ENCODE measurements around the gene ATAT1. TPM values are rescaled to one million over a fixed set of nuclear protein-coding genes. Genes with fewer than 3 reads are reported as not detected.

The ATAT1 gene
- 13.7 TPM for total RNA-seq

- peak; percentile 55 to 95 for DNase-seq (ENCODE audit: low spot score in 2 of 2)
- TF ChIP-seq CTCF (IDR thresholded peaks at IDR 0.05): peak; percentile 26 to 40 (median 27)
- intact Hi-C loops (cut with DNase I): no loop called here
- peaks cover 26 to 64% of the 10 kb centered on the region in 2 donors for H3K36me3 ChIP-seq
- no peaks in the 10 kb centered on the region for H3K27me3 ChIP-seq
- peak within 1 kb of the TSS; percentile 84 to 92 for H3K27ac ChIP-seq
- no peaks in the 10 kb centered on the region for H3K9me3 ChIP-seq
- peak within 1 kb of the TSS; percentile 59 to 62 for H3K4me3 ChIP-seq
- H3K4me1 ChIP-seq: peaks cover 0 to 8% of the 10 kb centered on the region in 2 donors
These were observed at the start of gene ATAT1 for GRCh38 chr6:30626484-30627366. Gene ATAT1, plus strand, starts transcription at chr6:30626874.

- no peak for TF ChIP-seq CTCF (IDR thresholded peaks at IDR 0.05)
- H3K9me3 ChIP-seq: no peaks in the 10 kb centered on the region
- H3K4me3 ChIP-seq: no peak overlapping the region
- intact Hi-C loops (cut with DNase I): no loop called here
- no peaks in the 10 kb centered on the region for H3K27me3 ChIP-seq
- no peak overlapping the region for H3K27ac ChIP-seq
- peaks cover 0 to 2% of the 10 kb centered on the region in 2 donors for H3K4me1 ChIP-seq
- H3K36me3 ChIP-seq: peaks cover 61 to 62% of the 10 kb centered on the region in 2 donors
- DNase-seq (ENCODE audit: low spot score in 2 of 2): no peak
These were observed 48.6 kb upstream of the ATAT1 start for GRCh38 chr6:30578051-30578450.

GRCh38 chr6:30583921-30584320, 42.8 kb upstream of the ATAT1 start:
- Histone ChIP-seq H3K27ac (no peak overlapping the region), H3K27me3 (no peaks in the 10 kb centered on the region), H3K36me3 (peaks cover 96 to 98% of the 10 kb centered on the region in 2 donors), H3K9me3 (no peaks in the 10 kb centered on the region), H3K4me3 (no peak overlapping the region), H3K4me1 (no peaks in the 10 kb centered on the region)
- intact Hi-C loops (cut with DNase I): no loop called here
- no peak for TF ChIP-seq CTCF (IDR thresholded peaks at IDR 0.05)
- no peak for DNase-seq (ENCODE audit: low spot score in 2 of 2)

GRCh38 chr6:30589754-30590358, 36.8 kb upstream of the ATAT1 start:
- Histone ChIP-seq H3K27me3 (no peaks in the 10 kb centered on the region), H3K4me1 (no peaks in the 10 kb centered on the region), H3K4me3 (no peak overlapping the region), H3K9me3 (no peaks in the 10 kb centered on the region), H3K27ac (no peak overlapping the region), H3K36me3 (peaks cover 66 to 91% of the 10 kb centered on the region in 2 donors)
- DNase-seq (ENCODE audit: low spot score in 2 of 2): no peak
- intact Hi-C loops (cut with DNase I): no loop called here
- no peak for TF ChIP-seq CTCF (IDR thresholded peaks at IDR 0.05)

- intact Hi-C loops (cut with DNase I): no loop called here
- no peak for TF ChIP-seq CTCF (IDR thresholded peaks at IDR 0.05)
These were observed 36.2 kb upstream of the ATAT1 start for GRCh38 chr6:30590509-30590908.

More at GRCh38 chr6:30590509-30590908, 36.2 kb upstream of the ATAT1 start:
- Histone ChIP-seq H3K36me3 (peaks cover 60 to 89% of the 10 kb centered on the region in 2 donors), H3K4me3 (no peak overlapping the region), H3K27ac (peak overlapping the region in 1 of 2 donors; percentile 11), H3K4me1 (no peaks in the 10 kb centered on the region), H3K27me3 (no peaks in the 10 kb centered on the region), H3K9me3 (no peaks in the 10 kb centered on the region)
- DNase-seq (ENCODE audit: low spot score in 2 of 2): no peak

Data from ascending aorta (tissue), 2 donors.